Left renal cortex interstitium (tissue), 4 donors: ENCODE results near the gene PSORS1C2. TPM values are rescaled to one million over a fixed set of nuclear protein-coding genes. Genes with fewer than 3 reads are reported as not detected.

Source experiments
- DNase-seq, 4 donors: peaks; one replicate each; pipeline ENCODE4 v3.0.0-alpha.2; 2013; ENCODE audit warnings: low read depth in 4 of 4, low spot score in 2 of 4, missing footprints in 1 of 4
- polyA plus RNA-seq, 4 donors: library from polyadenylated mRNA; unstranded; fragments of 120-200 nt; gene quantifications; one replicate each; pipeline ENCODE4 v1.2.1, GENCODE V29; 2013; ENCODE audit not compliant: insufficient read length in 4 of 4

Gene PSORS1C2
- polyA plus RNA-seq, 4 donors = 0.22 TPM; not detected in 3

DNA sequence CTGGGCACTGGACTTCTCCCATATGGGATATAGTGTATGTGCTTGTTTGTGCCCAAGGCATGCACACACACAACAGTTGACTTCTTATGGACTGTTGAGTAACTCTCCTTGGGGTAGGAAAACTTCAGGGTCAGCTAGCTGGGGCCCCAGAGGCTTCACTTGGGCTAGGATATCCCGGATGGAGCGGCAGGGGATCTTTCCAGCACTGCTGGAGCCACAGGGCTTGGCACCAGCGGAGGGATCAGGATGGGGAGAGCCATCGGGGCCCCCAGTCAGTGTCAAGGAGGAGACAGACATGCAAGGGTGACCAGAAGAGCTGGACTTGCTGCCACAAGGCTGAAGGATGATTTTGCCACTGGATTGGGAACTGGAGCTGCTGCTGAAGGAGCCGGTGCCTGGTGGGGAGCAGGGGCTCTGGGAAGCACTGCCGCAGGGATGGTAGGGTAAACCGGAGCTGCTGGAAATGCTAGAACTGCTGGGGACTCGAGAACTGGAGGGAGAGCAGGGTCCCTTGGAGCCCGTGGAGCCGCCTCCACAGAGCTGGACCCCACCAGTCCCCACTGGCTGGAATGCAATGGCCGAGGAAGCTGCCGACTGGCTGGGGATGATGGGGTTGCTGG lies 22.8 kb downstream of the PSORS1C2 start:
- no peak for DNase-seq

GRCh38 chr6:31114970-31115849 lies 23.7 kb downstream of the PSORS1C2 start:
- no peak for DNase-seq

DNA sequence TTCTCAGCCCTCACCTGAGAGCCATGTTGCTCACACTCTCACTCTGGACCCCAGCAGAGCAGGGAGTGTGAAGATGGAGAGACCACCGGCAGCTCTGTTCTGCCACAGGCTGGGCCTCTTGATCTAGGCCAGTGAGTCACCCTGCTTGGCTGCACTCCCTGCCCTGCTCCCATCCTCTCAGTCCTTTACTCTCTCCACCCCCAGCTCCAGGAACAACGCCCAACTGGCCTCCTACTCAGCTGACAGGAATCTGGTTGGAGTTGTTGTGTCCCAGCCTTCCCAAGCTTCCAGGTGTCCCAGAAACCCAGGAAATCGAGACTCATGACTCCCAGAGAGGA lies 24.4 kb downstream of the PSORS1C2 start, which contains the start of gene PSORS1C1:
Gene PSORS1C1, plus strand, starts transcription at position 260 of the 338 bp plus-strand sequence. CDS start 14,833 bp downstream, outside the sequence.
- no peak for DNase-seq

GRCh38 chr6:31113861-31114540 lies 24.9 kb downstream of the PSORS1C2 start:
- DNase-seq = no peak

GRCh38 chr6:31112478-31112877 lies 26.4 kb downstream of the PSORS1C2 start, which contains the start of gene C6orf15:
TSS of gene C6orf15 (minus strand) at chr6:31112575. CDS start at chr6:31112555, 20 bp downstream.
- DNase-seq = no peak

GRCh38 chr6:31111712-31112111 lies 27.2 kb downstream of the PSORS1C2 start:
- DNase-seq = no peak

DNA sequence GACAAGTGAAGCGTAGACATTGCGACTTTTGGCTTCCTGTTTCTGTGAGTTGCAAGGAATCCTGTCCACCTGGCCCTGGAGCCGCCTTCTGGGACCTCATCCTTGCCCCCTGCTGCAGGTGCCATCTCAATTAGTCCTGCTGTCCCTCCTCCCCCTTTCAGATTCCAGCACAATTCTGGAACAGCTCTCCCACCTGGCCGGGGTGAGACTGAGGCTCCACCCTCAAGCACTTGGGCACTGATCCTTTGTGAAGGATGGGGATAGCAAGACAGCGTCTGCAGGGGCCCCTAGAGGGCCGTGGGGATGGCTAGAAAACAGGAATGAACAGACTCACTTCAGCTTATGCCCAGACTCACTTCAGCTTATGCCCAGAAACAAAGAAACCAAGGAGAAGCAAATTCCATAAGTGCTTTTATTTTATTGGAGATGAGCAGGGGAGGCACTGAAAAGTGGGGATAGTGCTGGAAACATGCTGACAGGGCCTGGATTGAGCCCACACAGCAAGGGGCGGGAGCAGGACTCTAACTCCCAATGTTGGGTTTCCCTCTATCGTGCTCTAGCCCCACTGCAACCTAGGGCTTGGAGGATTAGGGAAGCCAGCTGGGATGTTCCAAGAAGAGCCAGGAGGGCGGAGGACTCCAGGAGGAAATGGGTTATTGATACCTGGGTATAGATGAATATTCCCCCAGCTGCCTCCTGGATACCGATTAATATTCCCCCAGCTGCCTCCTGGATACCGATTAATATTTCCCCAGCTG lies 27.9 kb downstream of the PSORS1C2 start:
- no peak for DNase-seq

DNA sequence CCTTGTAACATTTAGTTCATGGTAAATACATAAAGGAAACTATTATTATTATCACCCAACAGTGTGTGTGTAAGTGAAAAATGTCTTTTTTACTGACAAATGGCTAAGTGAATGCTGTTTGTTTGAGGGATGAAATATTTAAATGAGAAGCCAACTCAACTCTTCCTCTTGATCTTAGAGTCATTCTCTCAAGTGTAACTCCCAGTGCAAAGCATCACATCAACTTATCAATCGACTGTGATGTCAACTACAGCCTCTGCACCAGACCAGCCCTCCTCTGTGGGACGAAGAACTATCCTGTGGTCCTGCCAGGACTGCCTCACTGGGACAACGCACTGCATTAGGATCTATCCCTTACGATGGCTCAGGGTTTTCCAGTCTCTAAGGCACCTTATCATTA lies 31.8 kb downstream of the PSORS1C2 start:
- no peak for DNase-seq

- DNase-seq = no peak
These were observed 35.7 kb downstream of the PSORS1C2 start for GRCh38 chr6:31103136-31103535.

GRCh38 chr6:31098449-31098938 lies 40.4 kb downstream of the PSORS1C2 start:
- DNase-seq = no peak

- no peak for DNase-seq
These were observed 42.2 kb downstream of the PSORS1C2 start for GRCh38 chr6:31096656-31097055.

GRCh38 chr6:31096215-31096614 lies 42.7 kb downstream of the PSORS1C2 start:
- no peak for DNase-seq

GRCh38 chr6:31094389-31094881 lies 44.4 kb downstream of the PSORS1C2 start:
- no peak for DNase-seq

DNA sequence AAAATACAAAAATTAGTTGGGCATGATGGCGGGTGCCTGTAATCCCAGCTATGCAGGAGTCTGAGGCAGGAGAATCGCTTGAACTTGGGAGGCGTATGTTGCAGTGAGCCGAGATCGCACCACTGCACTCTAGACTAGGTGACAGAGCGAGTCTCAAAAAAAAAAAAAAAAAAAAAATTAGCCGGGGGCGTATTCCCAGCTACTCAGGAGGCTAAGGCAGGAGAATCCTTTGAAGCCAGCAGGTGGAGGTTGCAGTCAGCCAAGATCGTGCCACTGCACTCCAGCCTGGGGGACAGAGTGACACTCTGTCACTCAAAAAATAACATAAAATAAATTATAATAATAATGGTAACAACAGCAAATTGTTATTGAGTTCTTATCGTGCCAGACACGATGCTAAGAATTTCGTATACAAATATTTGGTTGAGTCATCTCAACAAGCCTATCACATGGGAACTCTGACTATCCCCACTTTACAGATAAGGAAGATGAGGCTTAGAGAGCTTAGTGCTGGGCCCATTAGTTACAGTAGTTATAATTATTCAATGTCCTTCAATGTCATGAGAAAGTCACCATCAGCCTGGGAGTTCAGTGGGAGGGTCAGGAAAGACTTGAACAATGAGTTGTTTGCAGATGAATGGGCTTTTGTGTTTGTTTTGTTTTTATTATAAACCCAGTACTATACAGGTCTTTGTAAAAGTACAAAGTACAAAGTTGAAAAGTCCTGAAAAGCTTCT lies 45.9 kb downstream of the PSORS1C2 start:
- no peak for DNase-seq

- no peak for DNase-seq
These were observed 46.6 kb downstream of the PSORS1C2 start for GRCh38 chr6:31092238-31092637.

GRCh38 chr6:31091680-31092079 lies 47.2 kb downstream of the PSORS1C2 start:
- no peak for DNase-seq

DNA sequence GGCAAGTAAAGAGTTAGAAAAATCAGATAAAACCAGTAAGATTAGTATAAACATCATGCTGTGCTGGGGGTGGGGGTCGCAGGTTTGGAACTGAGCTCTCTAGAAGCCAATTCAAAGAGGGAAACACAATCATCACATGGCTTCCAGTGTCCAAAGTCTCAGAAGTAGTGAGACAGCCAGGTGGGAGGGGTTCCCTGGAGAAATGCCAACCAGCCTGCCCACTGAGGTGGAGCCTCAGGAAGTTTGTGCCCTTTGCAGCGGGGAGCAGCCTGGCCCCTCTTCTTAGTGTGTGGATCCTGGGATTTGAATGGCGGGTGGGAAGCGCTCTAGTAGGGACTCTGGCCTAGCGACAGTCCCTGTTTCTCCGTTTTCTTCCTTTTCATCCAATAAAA lies 47.9 kb downstream of the PSORS1C2 start:
- DNase-seq = no peak

GRCh38 chr6:31090275-31090972 lies 48.4 kb downstream of the PSORS1C2 start:
- no peak for DNase-seq
